IMR-90 (cell line): ENCODE data around the gene AMN.

Source experiments
- CEBPB ChIP-seq: IDR thresholded peaks from 2 replicates; pipeline ENCODE4 v1.6.1; 2012; ENCODE audit warnings: low read depth, low read length, improper control_type of control experiment
- CTCF ChIP-seq: conservative IDR thresholded peaks from 2 replicates; pipeline ENCODE4 v1.5.1; 2012; ENCODE audit warnings: mild to moderate bottlenecking, low read depth, low read length, improper control_type of control experiment
- ELK1 ChIP-seq: fragments of 150-350 bp; IDR thresholded peaks from 2 replicates; pipeline ENCODE4 v1.6.1; 2016; ENCODE audit warnings: low read depth, mild to moderate bottlenecking, low read length, moderate library complexity, borderline replicate concordance
- MAFK ChIP-seq: IDR thresholded peaks from 2 replicates; pipeline ENCODE4 v1.6.1; 2012; ENCODE audit warnings: low read depth, low read length, improper control_type of control experiment
- MXI1 ChIP-seq: IDR thresholded peaks from 2 replicates; pipeline ENCODE4 v1.6.1; 2012; ENCODE audit warnings: low read depth, mild to moderate bottlenecking, low read length, moderate library complexity, borderline replicate concordance
- NFE2L2 ChIP-seq: fragments of 150-350 bp; IDR thresholded peaks from 2 replicates; pipeline ENCODE4 v1.6.1; 2016; ENCODE audit warnings: low read depth, mild to moderate bottlenecking, low read length
- POLR2A ChIP-seq: IDR thresholded peaks from 2 replicates; pipeline ENCODE4 v1.6.1; 2012; ENCODE audit warnings: mild to moderate bottlenecking, low read depth, low read length
- RAD21 ChIP-seq: IDR thresholded peaks from 2 replicates; pipeline ENCODE4 v1.6.1; 2012; ENCODE audit warnings: low read length, improper control_type of control experiment
- SMC3 ChIP-seq: fragments of 150-350 bp; IDR thresholded peaks from 2 replicates; pipeline ENCODE4 v1.6.1; 2016; ENCODE audit warnings: low read depth, mild to moderate bottlenecking, antibody characterized with exemption, low read length, moderate library complexity

- TF ChIP-seq CTCF (no peak), CEBPB (no peak), POLR2A (no peak), MAFK (no peak), MXI1 (no peak), RAD21 (no peak), SMC3 (no peak), ELK1 (no peak), NFE2L2 (no peak)
These were observed 5.5 kb downstream of the AMN start for GRCh38 chr14:102927878-102928411.
